HG03060 (cell line): ENCODE data around the gene ATCAY.

Source experiments
- ATAC-seq: cut with Tn5 transposase; IDR thresholded peaks from one replicate; pipeline ENCODE4 v1.9.1; 2021; ENCODE audit warnings: low read depth, moderate number of reproducible peaks; ENCODE audit not compliant: unreplicated experiment

Gene ATCAY

GRCh38 chr19:3880471-3881271 is at the start of gene ATCAY:
Gene ATCAY, plus strand, starts transcription at chr19:3880685. Its CDS starts 5,083 bp downstream, at chr19:3885768.
- ATAC-seq = no peak

GRCh38 chr19:3831601-3832000 is 48.9 kb upstream of the ATCAY start:
- ATAC-seq = no peak

DNA sequence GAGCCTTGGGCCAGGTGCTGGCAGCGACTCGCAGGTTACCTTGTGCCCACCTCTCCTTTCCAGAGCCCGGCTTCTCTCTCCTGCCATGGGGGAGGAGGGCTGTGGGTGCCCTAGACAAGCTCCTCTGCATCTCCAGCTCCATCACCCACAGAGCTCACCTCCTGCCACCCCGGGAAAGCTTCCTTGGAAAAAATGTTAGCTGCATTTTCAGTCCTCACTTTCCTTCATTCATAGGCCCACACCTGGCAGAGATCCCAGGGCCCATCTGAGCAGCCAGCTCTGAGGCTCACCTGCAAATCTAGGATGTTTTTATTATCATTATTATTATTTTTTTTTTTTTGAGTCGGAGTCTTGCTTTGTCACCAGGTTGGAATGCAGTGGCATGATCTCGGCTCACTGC is 48.5 kb upstream of the ATCAY start:
- no peak for ATAC-seq

- no peak for ATAC-seq
These were observed 46.7 kb upstream of the ATCAY start for GRCh38 chr19:3833578-3834348.

DNA sequence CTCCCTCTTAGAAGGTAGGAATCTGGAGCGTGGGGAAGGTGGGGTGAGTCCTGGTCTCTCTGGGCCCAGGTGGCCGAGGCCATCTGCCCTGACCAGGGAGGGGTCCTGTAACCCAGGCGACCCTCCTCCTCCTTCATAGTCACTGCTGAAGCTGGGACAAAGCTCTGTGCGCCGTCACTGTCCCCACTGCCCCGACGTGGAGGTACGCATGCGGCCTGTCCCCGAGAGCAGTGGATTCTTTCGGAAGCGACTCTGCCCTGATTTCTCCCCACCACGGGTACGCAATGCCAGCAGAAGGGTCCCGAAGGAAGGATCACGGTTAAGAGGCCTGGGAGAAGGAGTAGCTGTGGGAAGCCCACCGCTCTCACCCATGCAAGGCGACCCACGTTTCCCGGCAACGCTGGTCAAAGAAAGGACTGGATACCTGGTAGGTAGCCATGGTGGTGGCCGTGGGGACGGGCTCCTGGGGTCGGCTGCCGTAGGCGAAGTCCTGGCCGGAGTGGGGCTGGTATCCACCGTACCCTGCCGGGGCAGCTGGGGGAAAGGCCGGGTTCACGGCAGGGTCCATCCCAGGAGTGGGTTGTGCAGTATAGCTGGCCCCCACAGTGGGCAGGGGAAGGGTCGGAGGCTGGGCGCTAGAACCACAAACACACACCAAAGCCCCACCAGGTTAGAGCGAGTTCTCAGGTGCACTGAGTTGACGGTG is 46.0 kb upstream of the ATCAY start:
- ATAC-seq = no peak

DNA sequence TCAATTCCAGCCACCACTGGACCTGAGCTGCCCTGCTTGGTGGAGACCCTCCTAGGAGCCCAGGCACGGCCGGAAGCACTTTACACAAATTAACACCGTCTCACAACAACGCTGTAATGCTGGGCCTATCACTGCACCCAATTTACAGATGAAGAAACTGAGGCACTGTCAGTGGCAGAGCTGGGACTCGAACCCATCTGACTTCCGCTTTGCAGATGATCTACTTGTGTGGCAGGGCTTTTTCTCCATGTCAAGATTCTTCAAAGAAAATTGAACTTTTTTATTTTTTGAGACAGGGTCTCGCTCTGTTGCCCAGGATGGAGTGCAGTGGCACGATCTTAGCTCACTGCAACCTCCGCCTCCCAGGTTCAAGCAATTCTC is 45.4 kb upstream of the ATCAY start:
- no peak for ATAC-seq

GRCh38 chr19:3836887-3837286 is 43.6 kb upstream of the ATCAY start:
- no peak for ATAC-seq

DNA sequence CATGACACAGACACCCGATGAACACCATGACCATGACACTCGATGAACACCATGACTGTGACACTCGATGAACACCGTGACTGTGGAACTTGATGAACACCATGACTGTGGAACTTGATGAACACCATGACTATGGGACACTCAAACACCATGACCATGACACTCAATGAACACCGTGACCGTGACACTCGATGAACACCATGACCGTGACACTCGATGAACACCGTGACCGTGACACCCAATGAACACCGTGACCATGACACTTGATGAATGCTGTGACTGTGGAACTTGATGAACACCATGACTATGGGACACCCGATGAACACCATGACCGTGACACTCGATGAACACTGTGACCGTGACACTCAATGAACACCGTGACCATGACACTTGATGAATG is 43.2 kb upstream of the ATCAY start:
- no peak for ATAC-seq

- no peak for ATAC-seq
These were observed 42.6 kb upstream of the ATCAY start for GRCh38 chr19:3837922-3838321.

GRCh38 chr19:3838661-3839060 is 41.8 kb upstream of the ATCAY start:
- no peak for ATAC-seq

- ATAC-seq = no peak
These were observed 40.5 kb upstream of the ATCAY start for GRCh38 chr19:3839941-3840340.

- ATAC-seq = no peak
These were observed 39.7 kb upstream of the ATCAY start for GRCh38 chr19:3840804-3841203.

GRCh38 chr19:3842948-3843347 is 37.5 kb upstream of the ATCAY start:
- no peak for ATAC-seq

- no peak for ATAC-seq
These were observed 35.9 kb upstream of the ATCAY start for GRCh38 chr19:3844596-3844995.

GRCh38 chr19:3849092-3849491 is 31.4 kb upstream of the ATCAY start:
- no peak for ATAC-seq

DNA sequence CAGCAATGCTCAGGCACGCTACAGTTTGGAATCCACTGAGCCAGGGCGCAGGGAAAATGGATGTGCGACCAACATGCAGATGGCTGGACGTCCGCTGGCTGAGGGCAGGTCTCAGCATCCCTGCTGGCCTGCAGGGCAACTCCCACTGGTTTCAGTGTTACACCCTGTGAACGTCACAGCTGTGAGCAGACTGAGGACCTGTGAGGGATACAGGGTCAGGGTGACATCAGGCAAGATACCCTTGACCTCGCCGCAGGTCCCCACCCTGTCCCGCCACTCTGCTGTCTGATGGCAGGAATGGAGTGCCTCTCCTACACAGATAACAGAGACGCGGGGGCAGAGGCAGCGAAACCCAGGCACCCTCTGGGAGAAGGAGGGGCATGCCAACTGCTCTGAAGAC is 30.7 kb upstream of the ATCAY start:
- no peak for ATAC-seq

DNA sequence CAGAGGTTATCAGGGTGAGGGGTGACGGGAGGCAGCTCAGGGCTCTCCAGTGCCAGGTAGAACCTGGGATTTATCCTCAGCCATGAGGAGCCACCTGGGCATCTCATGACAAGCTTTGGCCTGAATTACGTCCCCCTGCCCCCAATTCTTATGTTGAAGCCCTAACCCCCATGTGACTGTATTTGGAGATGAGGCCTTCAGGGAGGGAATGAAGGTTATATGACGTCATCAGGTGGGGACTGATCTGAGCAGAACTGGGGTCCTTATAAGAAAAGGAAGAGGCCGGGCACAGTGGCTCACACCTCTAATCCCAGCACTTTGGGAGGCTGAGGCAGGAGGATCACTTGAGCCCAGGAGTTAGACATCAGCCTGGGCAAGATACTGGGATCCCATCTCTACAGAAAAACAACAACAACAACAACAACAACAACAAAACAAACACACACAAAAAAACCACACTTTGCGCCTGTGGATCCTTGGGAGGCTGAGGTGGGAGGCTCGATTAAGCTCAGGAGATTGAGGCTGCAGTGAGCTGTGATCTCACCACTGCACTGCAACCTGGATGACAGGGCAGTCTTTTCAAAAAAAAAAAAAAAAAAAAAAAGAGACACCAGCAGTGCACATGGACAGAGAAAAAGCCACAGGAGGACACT is 30.0 kb upstream of the ATCAY start:
- ATAC-seq = no peak

DNA sequence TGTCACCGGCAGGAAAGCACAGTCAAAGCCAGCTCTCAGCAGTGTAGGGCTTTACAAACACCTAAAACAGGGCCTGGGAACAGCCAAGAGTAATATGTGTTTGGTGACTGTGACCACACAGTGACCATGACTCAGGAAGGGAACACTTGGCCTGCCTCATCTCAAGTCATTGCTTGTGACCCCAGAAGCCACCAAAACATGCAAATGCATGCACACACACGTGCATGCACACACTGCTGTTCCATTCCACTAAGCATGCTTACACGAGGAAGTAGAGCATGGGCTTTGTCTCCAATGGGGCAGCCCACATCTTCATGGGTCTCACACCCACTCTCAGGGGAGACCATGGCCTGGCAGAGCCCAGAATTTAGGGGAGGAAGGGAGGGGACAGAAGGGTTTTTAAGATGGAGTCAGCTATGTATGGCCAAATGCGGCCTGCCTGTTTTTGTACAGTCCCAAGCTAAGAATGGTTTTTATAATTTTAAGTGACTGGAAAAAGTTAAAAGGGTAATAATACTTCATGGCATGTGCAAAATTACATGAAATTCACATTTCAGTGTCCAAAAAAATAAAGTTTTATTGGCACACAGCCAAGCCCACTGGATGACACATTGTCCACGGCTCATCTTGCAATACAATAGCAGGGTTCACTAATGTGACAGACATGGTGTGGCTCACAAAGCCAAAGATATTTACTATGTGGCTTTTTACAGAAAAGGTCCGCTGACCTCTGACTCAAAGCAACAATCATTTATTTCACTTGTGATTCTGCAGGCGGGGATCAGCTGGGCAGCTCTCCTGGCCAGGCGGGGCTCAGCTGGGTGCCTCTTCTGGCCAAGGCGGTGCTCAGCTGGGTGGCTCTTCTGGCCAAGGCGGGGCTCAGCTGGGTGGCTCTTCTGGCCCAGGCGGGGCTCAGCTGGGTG is 29.0 kb upstream of the ATCAY start:
- ATAC-seq = no peak

GRCh38 chr19:3852177-3852511 is 28.3 kb upstream of the ATCAY start:
- no peak for ATAC-seq
